SU-DHL-6 (cell line): ENCODE results near the gene FAM209A.

Source experiments
- CTCF ChIP-seq: fragments of 200-600 bp; sonication (generic); IDR thresholded peaks from one replicate; pipeline ENCODE4 v1.5.1; 2017; ENCODE audit warnings: antibody characterized with exemption, mild to moderate bottlenecking, low read length, moderate library complexity; ENCODE audit not compliant: insufficient read depth, poor library complexity, severe bottlenecking
- EZH2phosphoT487 ChIP-seq: fragments of 200-600 bp; sonication (generic), shearing (Covaris generic); conservative IDR thresholded peaks from 2 replicates; pipeline ENCODE4 v1.6.1; 2018; ENCODE audit warnings: mild to moderate bottlenecking, antibody characterized with exemption, low read length, moderate library complexity, mixed read lengths

GRCh38 chr20:56506103-56506502 lies 18.4 kb upstream of the FAM209A start:
- TF ChIP-seq CTCF (no peak), EZH2phosphoT487 (no peak)
